NCI-H146 treated with DMSO at 0.1 percent for 48 hours (cell line): Measurements from ENCODE around the gene BLNK.

ENCODE experiments used
- DNase-seq: peaks from one replicate; lab custom pipeline; 2025; ENCODE audit not compliant: unreplicated experiment; lab: John Stamatoyannopoulos, UW

The BLNK gene

GRCh38 chr10:96263669-96264068, 7.7 kb downstream of the BLNK start:
- no peak for DNase-seq

- DNase-seq = no peak
These were observed 8.2 kb downstream of the BLNK start for GRCh38 chr10:96263176-96263575.

- DNase-seq = no peak
These were observed 9.4 kb downstream of the BLNK start for GRCh38 chr10:96261930-96262329.

- DNase-seq = no peak
These were observed 10.2 kb downstream of the BLNK start for GRCh38 chr10:96261132-96261531.

- no peak for DNase-seq
These were observed 11.4 kb downstream of the BLNK start for GRCh38 chr10:96260014-96260413.

GRCh38 chr10:96259150-96259549, 12.2 kb downstream of the BLNK start:
- no peak for DNase-seq

- no peak for DNase-seq
These were observed 13.4 kb downstream of the BLNK start for GRCh38 chr10:96257944-96258343.

GRCh38 chr10:96255549-96256333, 15.6 kb downstream of the BLNK start:
- DNase-seq = no peak

GRCh38 chr10:96254976-96255375, 16.4 kb downstream of the BLNK start:
- DNase-seq = no peak

GRCh38 chr10:96252730-96253129, 18.6 kb downstream of the BLNK start:
- no peak for DNase-seq

GRCh38 chr10:96250349-96250748, 21.0 kb downstream of the BLNK start:
- DNase-seq = no peak

GRCh38 chr10:96249264-96249663, 22.1 kb downstream of the BLNK start:
- DNase-seq = no peak

GRCh38 chr10:96244354-96244753, 27.0 kb downstream of the BLNK start:
- no peak for DNase-seq

- DNase-seq = no peak
These were observed 28.1 kb downstream of the BLNK start for GRCh38 chr10:96243296-96243695.

GRCh38 chr10:96242822-96243221, 28.5 kb downstream of the BLNK start:
- no peak for DNase-seq

GRCh38 chr10:96238646-96239623, 32.4 kb downstream of the BLNK start:
- no peak for DNase-seq

GRCh38 chr10:96236876-96237275, 34.5 kb downstream of the BLNK start:
- DNase-seq = no peak

GRCh38 chr10:96236090-96236478, 35.3 kb downstream of the BLNK start:
- no peak for DNase-seq

GRCh38 chr10:96235326-96236089, 35.9 kb downstream of the BLNK start:
- DNase-seq = no peak

GRCh38 chr10:96233959-96234358, 37.4 kb downstream of the BLNK start:
- no peak for DNase-seq

GRCh38 chr10:96230527-96230926, 40.8 kb downstream of the BLNK start:
- DNase-seq = no peak
